Measurements from ENCODE around the gene RMDN2. TPM values are rescaled to one million over a fixed set of nuclear protein-coding genes. Genes with fewer than 3 reads are reported as not detected.

Gene RMDN2
- total RNA-seq, 4 donors from 2014 or later, result 8.9 to 14.6 (median 13.3) TPM

DNA sequence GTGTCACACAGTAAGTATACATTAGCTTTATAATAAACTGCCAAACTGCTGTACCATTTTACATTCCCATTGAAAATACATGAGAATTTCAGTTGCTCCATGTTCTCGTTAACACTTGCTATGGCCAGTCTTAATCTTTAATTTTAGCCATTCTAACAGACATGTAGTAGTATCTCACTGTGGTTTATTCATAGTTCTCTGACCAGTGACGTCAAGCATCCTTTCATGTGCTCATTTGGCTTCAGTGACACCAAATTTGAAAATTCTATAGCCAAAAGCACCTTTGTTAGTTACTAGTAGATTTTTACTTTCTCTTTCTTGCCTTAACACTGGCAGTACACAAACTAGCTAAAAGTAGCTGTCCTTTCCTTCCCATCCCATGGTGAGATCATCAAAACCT is 107.9 kb downstream of the RMDN2 start:
- intact Hi-C loops (cut with DNase I), result no loop called here
- no peak for DNase-seq
- H3K4me1 ChIP-seq, result peaks cover 0 to 3% of the 10 kb centered on the region in 2 donors
- H3K27me3 ChIP-seq, result no peaks in the 10 kb centered on the region
- no peaks in the 10 kb centered on the region for H3K36me3 ChIP-seq
- no peak overlapping the region for H3K4me3 ChIP-seq (replicated peaks in 1 of 3)
- no peak for TF ChIP-seq POLR2A (IDR thresholded peaks at IDR 0.05)
- TF ChIP-seq, protein P1, sequence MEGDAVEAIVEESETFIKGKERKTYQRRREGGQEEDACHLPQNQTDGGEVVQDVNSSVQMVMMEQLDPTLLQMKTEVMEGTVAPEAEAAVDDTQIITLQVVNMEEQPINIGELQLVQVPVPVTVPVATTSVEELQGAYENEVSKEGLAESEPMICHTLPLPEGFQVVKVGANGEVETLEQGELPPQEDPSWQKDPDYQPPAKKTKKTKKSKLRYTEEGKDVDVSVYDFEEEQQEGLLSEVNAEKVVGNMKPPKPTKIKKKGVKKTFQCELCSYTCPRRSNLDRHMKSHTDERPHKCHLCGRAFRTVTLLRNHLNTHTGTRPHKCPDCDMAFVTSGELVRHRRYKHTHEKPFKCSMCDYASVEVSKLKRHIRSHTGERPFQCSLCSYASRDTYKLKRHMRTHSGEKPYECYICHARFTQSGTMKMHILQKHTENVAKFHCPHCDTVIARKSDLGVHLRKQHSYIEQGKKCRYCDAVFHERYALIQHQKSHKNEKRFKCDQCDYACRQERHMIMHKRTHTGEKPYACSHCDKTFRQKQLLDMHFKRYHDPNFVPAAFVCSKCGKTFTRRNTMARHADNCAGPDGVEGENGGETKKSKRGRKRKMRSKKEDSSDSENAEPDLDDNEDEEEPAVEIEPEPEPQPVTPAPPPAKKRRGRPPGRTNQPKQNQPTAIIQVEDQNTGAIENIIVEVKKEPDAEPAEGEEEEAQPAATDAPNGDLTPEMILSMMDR (IDR thresholded peaks at IDR 0.05), result no peak
- H3K9me3 ChIP-seq, result no peaks in the 10 kb centered on the region
- WGBS, 2 donors, result 89 to 98% methylated on average over 2 of the region's 2 CpGs
- no peak overlapping the region for H3K27ac ChIP-seq

DNA sequence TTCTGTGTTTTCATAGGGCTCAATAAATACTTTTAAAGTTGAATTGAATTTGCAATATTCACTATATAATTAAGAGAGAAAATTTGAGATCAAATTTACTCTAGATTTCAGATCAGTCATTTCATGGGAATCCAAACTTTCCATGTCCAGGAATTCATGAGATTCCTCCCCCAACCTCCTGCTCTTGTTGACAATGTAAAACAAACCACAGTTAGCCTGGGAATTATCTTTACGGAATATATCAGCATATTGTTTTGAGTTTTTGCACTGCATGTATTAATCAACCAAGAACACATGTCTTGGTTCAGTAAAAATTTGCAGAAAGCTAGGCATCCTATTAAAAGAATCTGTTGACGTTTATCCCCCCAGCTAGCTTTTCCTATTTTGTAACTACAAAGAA is 108.6 kb downstream of the RMDN2 start:
- Histone ChIP-seq H3K27me3 (no peaks in the 10 kb centered on the region), H3K4me3 (replicated peaks in 1 of 3) (no peak overlapping the region), H3K36me3 (no peaks in the 10 kb centered on the region), H3K4me1 (peaks cover 6 to 10% of the 10 kb centered on the region in 2 donors), H3K9me3 (no peaks in the 10 kb centered on the region), H3K27ac (no peak overlapping the region)
- DNase-seq, result no peak
- WGBS, 2 donors, result 44 to 77% methylated on average over 2 of the region's 2 CpGs
- intact Hi-C loops (cut with DNase I), result no loop called here
- TF ChIP-seq, protein P1 (IDR thresholded peaks at IDR 0.05), result no peak
- no peak for TF ChIP-seq POLR2A (IDR thresholded peaks at IDR 0.05)

DNA sequence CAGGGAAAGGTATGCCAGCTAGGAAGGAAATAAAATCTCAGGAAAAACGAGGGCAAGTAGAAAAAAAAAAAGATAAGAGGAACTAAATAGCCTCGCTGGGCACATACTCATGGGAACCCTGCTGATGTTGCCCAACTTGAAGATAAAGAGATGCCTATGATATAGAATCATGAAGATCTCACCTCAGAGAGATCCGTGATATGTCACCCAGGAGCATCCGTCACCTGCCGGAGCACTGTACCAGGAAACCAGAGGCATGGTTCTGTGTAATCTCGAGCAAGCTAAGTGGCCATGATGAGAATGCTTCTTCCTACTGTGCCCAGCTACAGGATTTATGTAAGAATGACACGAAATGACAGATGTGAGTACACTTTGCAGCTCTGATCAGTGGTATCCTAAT is 110.9 kb downstream of the RMDN2 start:
- H3K9me3 ChIP-seq, result no peaks in the 10 kb centered on the region
- no peak overlapping the region for H3K4me3 ChIP-seq (replicated peaks in 1 of 3)
- WGBS, 2 donors, result 86 to 89% methylated on average over 7 of the region's 7 CpGs
- TF ChIP-seq, protein P1 (IDR thresholded peaks at IDR 0.05), result no peak
- TF ChIP-seq POLR2A (IDR thresholded peaks at IDR 0.05), result no peak
- no peak for DNase-seq
- peaks cover 6 to 11% of the 10 kb centered on the region in 2 donors for H3K4me1 ChIP-seq
- no peak overlapping the region for H3K27ac ChIP-seq
- no peaks in the 10 kb centered on the region for H3K27me3 ChIP-seq
- H3K36me3 ChIP-seq, result no peaks in the 10 kb centered on the region
- intact Hi-C loops (cut with DNase I), result no loop called here

DNA sequence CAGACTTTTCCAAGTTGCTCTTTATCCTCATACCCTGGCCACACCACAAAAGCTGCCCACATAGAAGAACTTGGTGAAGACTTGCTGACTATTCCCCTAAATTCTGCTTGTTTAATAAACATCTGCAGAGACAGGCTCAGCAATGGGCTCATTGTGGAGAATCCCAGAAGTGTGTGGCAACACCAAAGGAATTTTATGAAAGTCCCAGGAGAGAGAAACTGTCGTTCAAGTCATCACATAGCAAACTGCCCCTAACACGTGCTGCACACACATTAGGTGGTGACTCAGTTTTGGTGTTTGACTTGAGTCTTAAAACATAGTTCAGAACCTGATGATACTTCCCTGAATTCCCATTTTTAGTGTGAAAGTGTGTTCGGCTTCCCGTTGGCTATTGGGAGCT is 112.2 kb downstream of the RMDN2 start:
- WGBS, 2 donors, result 82 to 85% methylated on average over 4 of the region's 4 CpGs
- DNase-seq, result no peak
- intact Hi-C loops (cut with DNase I), result no loop called here
- TF ChIP-seq POLR2A (IDR thresholded peaks at IDR 0.05), result no peak
- TF ChIP-seq, protein P1 (IDR thresholded peaks at IDR 0.05), result no peak
- H3K36me3 ChIP-seq, result no peaks in the 10 kb centered on the region
- peaks cover 6 to 11% of the 10 kb centered on the region in 2 donors for H3K4me1 ChIP-seq
- H3K4me3 ChIP-seq (replicated peaks in 1 of 3), result no peak overlapping the region
- H3K9me3 ChIP-seq, result no peaks in the 10 kb centered on the region
- H3K27me3 ChIP-seq, result no peaks in the 10 kb centered on the region
- peak overlapping the region in 2 of 3 donors; percentile 27 to 55 for H3K27ac ChIP-seq

DNA sequence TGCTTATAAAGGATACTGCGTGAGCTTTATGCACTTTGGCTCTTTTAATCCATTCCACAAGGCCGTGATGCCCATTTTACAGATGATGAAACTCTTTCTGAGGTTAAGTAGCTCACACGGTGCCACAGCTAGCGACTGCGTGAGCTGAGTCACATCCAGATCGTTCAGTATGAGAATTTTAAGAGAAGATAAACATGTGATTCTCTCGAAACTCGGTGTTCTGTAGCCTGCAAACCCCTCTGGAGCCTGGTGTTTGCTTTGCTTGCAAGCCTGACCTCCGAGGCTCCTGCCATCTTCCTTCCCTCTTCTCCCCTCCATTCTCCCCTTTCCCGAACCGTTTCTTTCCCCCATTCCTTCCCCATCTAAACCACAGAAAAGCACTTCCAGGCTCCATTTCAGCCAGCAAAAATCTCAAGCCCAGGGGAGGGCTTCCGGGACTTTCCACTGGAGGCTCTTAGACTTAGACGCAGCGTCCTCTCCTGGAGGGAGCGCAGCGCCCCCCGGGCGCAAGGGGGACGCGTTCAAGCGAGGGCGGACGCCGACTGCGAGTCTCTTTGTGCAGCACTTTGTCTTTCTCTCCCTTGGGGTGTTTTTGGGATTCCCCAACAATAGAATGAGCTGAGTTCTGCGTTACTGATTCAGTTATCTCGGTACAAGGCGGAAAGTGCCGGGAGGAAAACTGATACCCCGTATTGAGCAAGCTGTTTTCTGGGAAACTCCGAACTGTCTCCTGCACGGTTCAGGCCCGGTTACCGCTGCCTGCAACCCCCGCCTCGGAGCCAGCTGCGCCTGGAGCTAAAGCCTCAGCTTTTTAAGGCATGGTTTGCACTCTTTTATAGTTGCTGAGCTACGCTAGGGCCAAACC is 112.9 kb downstream of the RMDN2 start:
- Histone ChIP-seq H3K36me3 (no peaks in the 10 kb centered on the region), H3K9me3 (no peaks in the 10 kb centered on the region), H3K27me3 (no peaks in the 10 kb centered on the region), H3K4me3 (replicated peaks in 1 of 3) (peak overlapping the region in 1 of 3 donors; percentile 16), H3K4me1 (peaks cover 6 to 11% of the 10 kb centered on the region in 2 donors), H3K27ac (peak overlapping the region in 2 of 3 donors; percentile 27 to 55)
- DNase-seq, result peak; percentile 42 to 43
- TF ChIP-seq POLR2A (IDR thresholded peaks at IDR 0.05), result no peak
- TF ChIP-seq, protein P1 (IDR thresholded peaks at IDR 0.05), result peak in 3 of 6 experiments; percentile 12 to 39 (median 17)
- intact Hi-C loops (cut with DNase I), result no loop called here
- 10 to 17% methylated on average over 35 to 38 of the region's 38 CpGs for WGBS, 2 donors

Measured in thyroid gland (tissue), 4 donors.